HG03457 (cell line): ENCODE results near the gene POTEI.
"Not testable (repeated sequence)": the region's sequence is repeated elsewhere in the genome, so short reads cannot be mapped to it uniquely, and the experiment has no call there.

Experiments used
- ATAC-seq: cut with Tn5 transposase; IDR thresholded peaks from one replicate; pipeline ENCODE4 v1.9.1; 2021; ENCODE audit warnings: moderate number of reproducible peaks; ENCODE audit not compliant: unreplicated experiment

POTEI gene

GRCh38 chr2:130509228-130509627 lies at the start of gene POTEI:
POTEI (minus strand) TSS chr2:130509328; CDS start chr2:130509235, 93 bp downstream.
- not testable (repeated sequence) for ATAC-seq

- ATAC-seq, result not testable (repeated sequence)
These were observed 47.3 kb upstream of the POTEI start for GRCh38 chr2:130556441-130556840.

- not testable (repeated sequence) for ATAC-seq
These were observed 45.0 kb upstream of the POTEI start for GRCh38 chr2:130554178-130554577.

GRCh38 chr2:130549475-130549874 lies 40.3 kb upstream of the POTEI start:
- not testable (repeated sequence) for ATAC-seq

GRCh38 chr2:130548418-130548817 lies 39.3 kb upstream of the POTEI start:
- ATAC-seq, result not testable (repeated sequence)

- ATAC-seq, result not testable (repeated sequence)
These were observed 35.9 kb upstream of the POTEI start for GRCh38 chr2:130544978-130545377.

GRCh38 chr2:130543785-130544528 lies 34.8 kb upstream of the POTEI start:
- ATAC-seq, result not testable (repeated sequence)

- ATAC-seq, result not testable (repeated sequence)
These were observed 33.7 kb upstream of the POTEI start for GRCh38 chr2:130542789-130543188.

- ATAC-seq, result not testable (repeated sequence)
These were observed 29.1 kb upstream of the POTEI start for GRCh38 chr2:130538271-130538670.

- ATAC-seq, result not testable (repeated sequence)
These were observed 27.5 kb upstream of the POTEI start for GRCh38 chr2:130536654-130537053.

GRCh38 chr2:130531672-130532071 lies 22.5 kb upstream of the POTEI start:
- not testable (repeated sequence) for ATAC-seq

- not testable (repeated sequence) for ATAC-seq
These were observed 22.1 kb upstream of the POTEI start for GRCh38 chr2:130531225-130531624.

GRCh38 chr2:130530212-130530611 lies 21.1 kb upstream of the POTEI start:
- ATAC-seq, result not testable (repeated sequence)

- ATAC-seq, result not testable (repeated sequence)
These were observed 20.4 kb upstream of the POTEI start for GRCh38 chr2:130529545-130529944.

GRCh38 chr2:130527365-130527967 lies 18.3 kb upstream of the POTEI start:
- ATAC-seq, result not testable (repeated sequence)

GRCh38 chr2:130522390-130522789 lies 13.3 kb upstream of the POTEI start:
- ATAC-seq, result not testable (repeated sequence)

- ATAC-seq, result not testable (repeated sequence)
These were observed 11.9 kb upstream of the POTEI start, which contains the start of gene CFC1B for GRCh38 chr2:130520992-130521391. CFC1B (plus strand) TSS chr2:130521222; CDS start chr2:130521485, 263 bp downstream.

- not testable (repeated sequence) for ATAC-seq
These were observed 9.5 kb upstream of the POTEI start for GRCh38 chr2:130518516-130519106.

GRCh38 chr2:130511747-130512451 lies 2.8 kb upstream of the POTEI start:
- ATAC-seq, result not testable (repeated sequence)

- not testable (repeated sequence) for ATAC-seq
These were observed 1.9 kb upstream of the POTEI start for GRCh38 chr2:130510807-130511746.
